Erythroblast (primary cell): Measurements from ENCODE around the gene ZNF385B.

Source experiments
- GATA1 ChIP-seq: IDR thresholded peaks from 2 replicates; pipeline ENCODE4 v1.6.1; 2011; ENCODE audit warnings: low read depth, mild to moderate bottlenecking, control low read depth, low read length, moderate library complexity
- POLR2A ChIP-seq: IDR thresholded peaks from 2 replicates; pipeline ENCODE4 v1.6.1; 2011; ENCODE audit warnings: mild to moderate bottlenecking, low read length

DNA sequence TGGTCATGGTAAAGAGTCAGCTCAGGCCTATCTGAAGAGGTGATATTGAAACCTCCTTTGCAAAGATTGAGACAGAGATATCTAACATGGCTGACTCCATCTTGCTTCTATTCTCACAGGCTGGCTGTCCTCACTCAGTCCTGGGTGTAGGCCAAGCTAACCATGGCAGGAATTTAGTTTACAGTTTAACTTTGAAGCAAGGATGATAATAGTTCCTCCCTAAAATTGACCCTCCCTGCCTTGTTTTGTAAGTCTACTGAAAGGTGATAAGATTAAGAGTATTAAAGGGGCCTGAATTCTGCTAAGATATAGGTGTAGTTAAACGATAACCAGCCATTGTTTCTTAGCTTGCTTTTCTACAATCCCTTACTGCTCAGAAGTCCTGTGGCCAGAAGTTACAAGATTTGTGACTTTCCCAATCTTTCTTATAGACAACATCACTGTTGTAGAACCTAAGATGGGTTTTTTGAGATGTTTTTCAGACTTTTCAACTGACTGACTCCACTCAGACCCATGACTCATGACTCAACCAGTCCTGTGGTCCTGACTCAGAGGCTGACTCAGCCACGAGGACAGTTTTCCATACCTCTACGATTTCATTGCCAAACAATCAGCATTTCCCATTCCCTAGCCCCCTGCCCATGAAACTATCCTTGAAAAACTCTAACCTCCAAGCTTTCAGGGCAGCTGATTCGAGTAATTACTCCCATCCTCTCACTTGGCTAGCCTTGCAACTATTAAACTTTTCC is 401.1 kb downstream of the ZNF385B start:
- TF ChIP-seq POLR2A (no peak), GATA1 (no peak)
